Ishikawa (cell line): ENCODE measurements around the gene ABCC4.

Experiments
- RAD21 ChIP-seq: IDR thresholded peaks from 2 replicates; pipeline ENCODE4 v1.6.1; 2012; ENCODE audit warnings: low read depth
- TEAD4 ChIP-seq: IDR thresholded peaks from 2 replicates; pipeline ENCODE4 v1.6.1; 2012
- YY1 ChIP-seq: IDR thresholded peaks from 2 replicates; pipeline ENCODE4 v1.6.1; 2012; ENCODE audit warnings: low read depth

- no peak for TF ChIP-seq YY1
- TF ChIP-seq TEAD4: no peak
- no peak for TF ChIP-seq RAD21
These were observed 69.9 kb downstream of the ABCC4 start for GRCh38 chr13:95231393-95231792.
